HG02852 (cell line): ENCODE measurements around the gene PI16.
"Not testable (repeated sequence)": the region's sequence is repeated elsewhere in the genome, so short reads cannot be mapped to it uniquely, and the experiment has no call there.

Experiments used
- ATAC-seq: cut with Tn5 transposase; IDR thresholded peaks from one replicate; pipeline ENCODE4 v1.9.1; 2021; ENCODE audit warnings: mild to moderate bottlenecking, moderate library complexity; ENCODE audit not compliant: unreplicated experiment

The PI16 gene

GRCh38 chr6:36973647-36974046 lies 19.1 kb downstream of the PI16 start:
- no peak for ATAC-seq

- ATAC-seq = no peak
Observed at GRCh38 chr6:36975231-36976006, 20.9 kb downstream of the PI16 start.

DNA sequence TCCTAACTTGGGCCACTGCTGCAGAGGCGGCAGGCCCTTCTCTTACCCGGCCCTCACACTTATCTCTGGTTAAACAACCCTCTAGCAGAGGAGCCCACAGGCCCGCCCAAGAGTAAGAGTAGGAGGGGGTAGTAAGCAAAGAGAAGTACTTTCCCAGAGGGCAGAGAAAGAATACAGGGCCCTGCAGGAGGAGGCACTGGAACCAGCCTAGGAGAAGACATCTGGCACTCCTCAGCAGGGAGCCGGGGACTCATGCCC lies 21.4 kb downstream of the PI16 start:
- no peak for ATAC-seq

- ATAC-seq = no peak
Observed at GRCh38 chr6:36976509-36976908, 22.0 kb downstream of the PI16 start.

GRCh38 chr6:36976931-36977330 lies 22.4 kb downstream of the PI16 start:
- no peak for ATAC-seq

GRCh38 chr6:36977470-36977941 lies 23.0 kb downstream of the PI16 start:
- ATAC-seq = no peak

- ATAC-seq = no peak
Observed at GRCh38 chr6:36978421-36979346, 24.1 kb downstream of the PI16 start.

DNA sequence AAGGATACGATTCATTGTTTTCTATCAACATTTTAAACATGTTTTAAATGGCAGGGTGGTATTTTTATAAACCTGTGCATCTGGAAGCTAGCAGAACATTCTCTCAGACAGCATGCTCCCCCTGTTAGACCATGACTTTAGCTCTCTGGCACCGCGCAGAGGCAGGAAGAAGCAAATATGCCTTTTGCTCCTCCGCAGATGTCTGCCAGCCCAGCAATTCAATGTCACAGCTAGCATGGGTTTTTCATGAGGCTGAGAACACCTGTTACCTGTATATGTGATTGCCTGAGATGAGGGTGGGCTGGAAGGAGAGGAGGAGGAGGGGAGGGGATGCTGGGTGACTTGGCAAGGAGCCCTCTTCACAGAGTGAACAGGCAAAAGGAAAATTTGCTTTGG lies 24.8 kb downstream of the PI16 start:
- no peak for ATAC-seq

GRCh38 chr6:36980129-36980528 lies 25.6 kb downstream of the PI16 start:
- ATAC-seq = no peak

- ATAC-seq = no peak
Observed at GRCh38 chr6:36980876-36981619, 26.5 kb downstream of the PI16 start.

DNA sequence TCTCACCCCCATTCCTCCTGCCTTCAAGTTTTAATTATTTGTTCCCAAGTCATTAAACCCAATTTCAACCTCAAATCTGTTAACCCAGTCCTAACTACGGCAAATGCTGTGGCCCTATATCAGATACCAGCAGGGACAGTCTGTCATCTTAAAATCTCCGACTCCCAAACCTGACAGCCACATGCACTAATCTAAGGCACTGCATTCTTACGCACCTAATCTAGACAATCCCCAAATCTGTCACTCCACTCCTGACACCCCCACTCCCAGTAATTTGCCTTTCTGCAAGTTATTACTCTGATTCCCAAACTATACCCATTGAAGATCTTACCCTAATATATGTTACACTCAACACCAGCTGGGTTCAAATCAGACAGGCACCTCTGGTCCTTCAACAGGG lies 29.0 kb downstream of the PI16 start:
- ATAC-seq = no peak

- ATAC-seq = no peak
Observed at GRCh38 chr6:36984581-36985416, 30.3 kb downstream of the PI16 start.

DNA sequence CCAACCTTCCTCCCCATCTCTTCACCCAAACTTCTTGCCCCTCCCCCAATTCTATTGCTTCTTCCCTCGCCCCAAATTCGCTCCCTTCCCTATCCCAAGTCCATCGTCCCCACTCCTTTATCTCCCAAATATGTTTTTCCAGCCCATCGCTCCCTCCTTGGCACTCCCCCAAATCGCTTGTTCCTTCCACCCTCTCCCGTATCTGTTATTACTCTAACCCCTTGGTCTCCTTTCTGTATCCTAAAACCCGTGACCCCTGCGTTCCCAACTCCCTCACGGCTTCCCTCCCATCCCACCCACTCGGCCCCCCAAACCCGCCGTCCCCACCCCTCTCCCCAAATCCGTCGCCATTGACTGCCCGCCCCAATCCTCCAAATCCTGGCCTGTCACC lies 30.9 kb downstream of the PI16 start:
- no peak for ATAC-seq

- peak; percentile 81 for ATAC-seq
Observed at GRCh38 chr6:36985808-36986703, 31.5 kb downstream of the PI16 start, which contains the start of gene MTCH1. Gene MTCH1 (minus strand): TSS chr6:36986196. CDS start chr6:36986173, 23 bp downstream.

GRCh38 chr6:36986704-36987047 lies 32.1 kb downstream of the PI16 start:
- peak; percentile 13 for ATAC-seq

GRCh38 chr6:36989264-36989663 lies 34.7 kb downstream of the PI16 start:
- ATAC-seq = no peak

DNA sequence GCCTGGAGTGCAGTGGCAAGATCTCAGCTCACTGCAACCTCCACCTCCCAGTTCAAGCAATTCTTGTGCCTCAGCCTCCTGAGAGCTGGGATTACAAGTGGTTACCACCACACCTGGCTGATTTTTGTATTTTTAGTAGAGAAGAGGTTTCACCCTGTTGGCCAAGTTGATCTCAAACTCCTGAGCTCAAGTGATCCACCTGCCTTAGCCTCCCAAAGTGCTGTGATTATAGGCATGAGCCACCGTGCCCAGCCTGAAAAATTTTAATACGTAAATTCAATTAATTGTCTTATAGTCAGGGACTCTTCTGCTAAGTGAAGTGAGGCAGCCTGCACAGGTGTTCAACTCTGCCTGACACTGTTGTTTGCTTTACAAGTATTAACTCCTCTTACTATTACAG lies 35.9 kb downstream of the PI16 start:
- not testable (repeated sequence) for ATAC-seq

GRCh38 chr6:36997811-36998722 lies 43.5 kb downstream of the PI16 start:
- no peak for ATAC-seq

- ATAC-seq = no peak
Observed at GRCh38 chr6:36998723-36999038, 44.1 kb downstream of the PI16 start.
